Measurements from ENCODE around the gene COMMD6.

- no peak for TF ChIP-seq ZNF8 (CRISPR knock-in tag; IDR thresholded peaks at IDR 0.05)
- TF ChIP-seq ZC3H10 (CRISPR knock-in tag; IDR thresholded peaks at IDR 0.05): no peak
- TF ChIP-seq TOX (CRISPR knock-in tag; IDR thresholded peaks at IDR 0.05; ENCODE audit: borderline replicate concordance): no peak
These were observed 51.2 kb downstream of the COMMD6 start for GRCh38 chr13:75486146-75487062.

Data from SK-N-SH treated with all-trans-retinoic acid at 6 μM for 48 hours (cell line).